ENCODE results near the gene AMMECR1. TPM values are rescaled to one million over a fixed set of nuclear protein-coding genes. Genes with fewer than 3 reads are reported as not detected.

AMMECR1 gene
- total and polyA plus RNA-seq, 2 experiments from 2014 or later, result 15.3 to 17.1 TPM

DNA sequence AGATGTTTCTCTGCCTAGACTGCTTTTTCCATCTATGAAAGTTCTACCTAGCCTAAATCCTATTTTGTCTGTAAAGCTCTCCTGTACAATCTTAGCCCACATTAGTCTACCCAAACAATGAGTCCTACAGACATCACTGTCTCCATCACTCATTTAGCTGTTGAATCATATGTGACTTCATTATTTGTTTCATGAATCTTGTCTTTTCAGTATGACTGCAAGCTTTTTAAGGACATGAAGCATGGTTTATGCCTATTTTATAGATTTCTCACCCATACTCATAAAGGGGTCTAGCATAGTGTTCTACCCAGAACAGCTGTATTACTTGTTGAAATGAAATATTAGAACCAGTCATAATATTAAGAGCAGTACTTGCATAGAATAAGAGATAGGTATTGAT is 13.0 kb downstream of the AMMECR1 start:
- no peak for DNase-seq
- 0 out of 2 replicates have a peak, but pooled peaks cover 4% of the 10 kb centered on the region for H3K4me1 ChIP-seq (ENCODE audit: insufficient read depth)
- H4K20me1 ChIP-seq (ENCODE audit: insufficient read depth), result no peaks in the 10 kb centered on the region
- no peak overlapping the region for H3K27ac ChIP-seq
- peaks cover 100% of the 10 kb centered on the region for H3K79me2 ChIP-seq (ENCODE audit: insufficient read depth)
- H3K9me2 ChIP-seq (ENCODE audit: insufficient read depth), result no peaks in the 10 kb centered on the region
- no peak overlapping the region for H3K4me2 ChIP-seq (ENCODE audit: unreplicated experiment)
- TF ChIP-seq EZH2phosphoT487 (IDR thresholded peaks at IDR 0.05; ENCODE audit: insufficient read depth, low read depth), result no peak
- no peak overlapping the region for H2AFZ ChIP-seq
- H3K36me3 ChIP-seq (ENCODE audit: low read depth), result no peaks in the 10 kb centered on the region
- H3K4me3 ChIP-seq, result no peak overlapping the region
- in situ Hi-C loops (cut with MboI), result no loop called here
- no peaks in the 10 kb centered on the region for H3K9me3 ChIP-seq (ENCODE audit: low read depth)
- no peaks in the 10 kb centered on the region for H3K27me3 ChIP-seq (replicated peaks; ENCODE audit: insufficient read depth)
- no peaks in the 10 kb centered on the region for H3F3A ChIP-seq (ENCODE audit: insufficient read depth)
- H3K9ac ChIP-seq, result no peak overlapping the region

DNA sequence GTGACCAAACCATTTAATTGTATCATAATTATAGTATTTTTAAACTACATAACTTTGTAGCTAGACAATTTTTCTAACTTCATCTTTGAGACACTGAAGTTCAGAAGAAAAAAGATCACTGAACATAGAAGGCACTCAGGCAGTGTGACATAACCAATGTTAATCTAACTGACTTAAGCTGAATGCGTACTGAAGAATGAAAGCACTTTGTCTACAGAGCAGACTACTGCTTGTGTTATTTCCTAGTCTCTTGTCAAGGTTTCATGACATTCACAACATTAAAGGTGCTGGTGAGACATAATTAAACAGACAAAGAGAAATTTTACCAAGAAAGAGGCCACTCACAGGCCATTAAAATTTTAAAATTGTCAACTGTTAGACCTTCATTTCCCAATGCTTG is 13.5 kb downstream of the AMMECR1 start:
- no peaks in the 10 kb centered on the region for H4K20me1 ChIP-seq (ENCODE audit: insufficient read depth)
- H3F3A ChIP-seq (ENCODE audit: insufficient read depth), result no peaks in the 10 kb centered on the region
- no peak overlapping the region for H3K4me2 ChIP-seq (ENCODE audit: unreplicated experiment)
- H3K9me2 ChIP-seq (ENCODE audit: insufficient read depth), result no peaks in the 10 kb centered on the region
- H3K4me1 ChIP-seq (ENCODE audit: insufficient read depth), result 0 out of 2 replicates have a peak, but pooled peaks cover 3% of the 10 kb centered on the region
- H3K27me3 ChIP-seq (replicated peaks; ENCODE audit: insufficient read depth), result no peaks in the 10 kb centered on the region
- H3K79me2 ChIP-seq (ENCODE audit: insufficient read depth), result peaks cover 100% of the 10 kb centered on the region
- no peak for TF ChIP-seq EZH2phosphoT487 (IDR thresholded peaks at IDR 0.05; ENCODE audit: insufficient read depth, low read depth)
- TF ChIP-seq EZH2 (IDR thresholded peaks at IDR 0.05; ENCODE audit: insufficient read depth, poor library complexity, severe bottlenecking), result no peak
- 100% methylated on average over 1 of the region's 1 CpG for WGBS, 2 experiments (ENCODE audit: low coverage in 1 of 2, low lambda C conversion rate in 2 of 2, missing lambda C conversion rate in 2 of 2)
- H3K4me3 ChIP-seq, result no peak overlapping the region
- H3K36me3 ChIP-seq (ENCODE audit: low read depth), result no peaks in the 10 kb centered on the region
- H2AFZ ChIP-seq, result no peak overlapping the region
- no peak overlapping the region for H3K9ac ChIP-seq
- no peaks in the 10 kb centered on the region for H3K9me3 ChIP-seq (ENCODE audit: low read depth)
- no peak overlapping the region for H3K27ac ChIP-seq
- in situ Hi-C loops (cut with MboI), result no loop called here
- no peak for DNase-seq

DNA sequence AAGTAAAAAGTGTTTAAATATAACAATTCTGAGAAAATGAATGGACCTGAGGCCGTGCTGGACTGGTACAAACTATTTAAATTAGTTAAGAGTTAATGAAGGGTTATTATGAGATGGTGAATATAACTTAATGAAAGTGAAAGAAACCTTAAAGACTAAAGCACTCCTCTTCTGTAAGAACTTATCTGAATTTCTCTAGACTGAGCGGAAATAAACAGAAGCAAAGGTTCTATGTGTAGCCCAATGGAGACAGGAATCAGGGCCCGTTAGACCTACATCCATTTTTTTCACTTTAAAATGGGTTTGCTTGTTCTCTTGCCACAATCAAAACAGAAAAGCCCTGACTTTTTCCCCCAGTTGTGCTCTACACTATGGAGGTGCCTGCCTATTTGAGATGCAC is 14.9 kb downstream of the AMMECR1 start:
- WGBS, 2 experiments (ENCODE audit: low coverage in 1 of 2, low lambda C conversion rate in 2 of 2, missing lambda C conversion rate in 2 of 2), result 95 to 96% methylated on average over 2 to 3 of the region's 3 CpGs
- Histone ChIP-seq H3K79me2 (ENCODE audit: insufficient read depth) (peaks cover 100% of the 10 kb centered on the region), H3F3A (ENCODE audit: insufficient read depth) (no peaks in the 10 kb centered on the region), H3K9me2 (ENCODE audit: insufficient read depth) (no peaks in the 10 kb centered on the region), H3K4me3 (no peak overlapping the region), H3K36me3 (ENCODE audit: low read depth) (no peaks in the 10 kb centered on the region), H3K27me3 (replicated peaks; ENCODE audit: insufficient read depth) (no peaks in the 10 kb centered on the region), H3K9ac (no peak overlapping the region), H3K4me2 (ENCODE audit: unreplicated experiment) (no peak overlapping the region), H2AFZ (no peak overlapping the region), H3K27ac (no peak overlapping the region), H3K4me1 (ENCODE audit: insufficient read depth) (0 out of 2 replicates have a peak, but pooled peaks cover 3% of the 10 kb centered on the region), H3K9me3 (ENCODE audit: low read depth) (no peaks in the 10 kb centered on the region), H4K20me1 (ENCODE audit: insufficient read depth) (no peaks in the 10 kb centered on the region)
- DNase-seq, result no peak
- TF ChIP-seq EZH2 (IDR thresholded peaks at IDR 0.05; ENCODE audit: insufficient read depth, poor library complexity, severe bottlenecking) (no peak), EZH2phosphoT487 (IDR thresholded peaks at IDR 0.05; ENCODE audit: insufficient read depth, low read depth) (no peak)
- in situ Hi-C loops (cut with MboI), result no loop called here

DNA sequence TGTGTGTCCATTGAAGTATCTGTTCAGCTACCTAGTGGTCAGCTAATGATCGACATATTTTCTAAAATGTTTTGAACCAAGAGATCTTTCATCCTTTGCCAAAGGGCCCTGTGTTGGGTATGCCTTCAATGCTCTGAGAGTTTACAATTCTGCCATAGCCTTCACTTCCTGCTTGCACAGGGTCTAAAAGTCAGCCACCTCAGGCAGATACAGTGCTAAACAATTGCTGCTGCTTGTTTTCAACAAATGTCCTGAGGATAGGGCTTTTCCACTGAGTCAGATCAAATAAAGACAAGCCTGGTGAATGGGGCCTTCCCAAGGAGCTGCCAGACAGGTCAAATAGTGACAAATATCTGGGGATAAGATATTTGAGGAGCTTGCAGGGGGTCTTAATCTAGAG is 16.7 kb downstream of the AMMECR1 start:
- Histone ChIP-seq H3K79me2 (ENCODE audit: insufficient read depth) (peaks cover 100% of the 10 kb centered on the region), H3K9ac (no peak overlapping the region)
- WGBS, 2 experiments (ENCODE audit: low coverage in 1 of 2, low lambda C conversion rate in 2 of 2, missing lambda C conversion rate in 2 of 2), result 93 to 100% methylated on average over 1 of the region's 1 CpG

DNA sequence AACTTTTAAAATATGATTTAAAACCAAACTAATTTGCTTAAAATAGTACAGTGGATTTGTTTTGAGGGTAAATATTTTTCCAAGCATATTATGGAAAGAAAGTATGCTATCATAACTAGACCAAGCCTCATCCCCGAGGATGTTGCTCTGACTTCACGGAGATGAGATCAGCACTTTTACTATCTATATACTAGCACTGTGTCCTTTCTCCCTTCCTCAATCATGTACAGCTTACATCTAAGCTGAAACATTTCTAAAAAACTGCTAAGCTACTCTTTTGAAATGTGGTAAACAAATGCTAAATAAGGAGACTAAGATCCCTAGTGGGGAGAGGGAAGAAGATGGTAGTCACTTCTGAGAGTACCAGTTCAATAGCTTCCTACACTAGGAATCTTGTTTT is 23.8 kb downstream of the AMMECR1 start:
- no peak overlapping the region for H3K4me2 ChIP-seq (ENCODE audit: unreplicated experiment)
- WGBS, 2 experiments (ENCODE audit: low coverage in 1 of 2, low lambda C conversion rate in 2 of 2, missing lambda C conversion rate in 2 of 2), result 56 to 65% methylated on average over 2 of the region's 2 CpGs
- H3K4me1 ChIP-seq (ENCODE audit: insufficient read depth), result peaks cover 9% of the 10 kb centered on the region; the same call in 1 of the 2 replicates
- H3K79me2 ChIP-seq (ENCODE audit: insufficient read depth), result peaks cover 99% of the 10 kb centered on the region
- no peak overlapping the region for H3K27ac ChIP-seq
- in situ Hi-C loops (cut with MboI), result no loop called here
- H3K9ac ChIP-seq, result no peak overlapping the region
- H3K9me2 ChIP-seq (ENCODE audit: insufficient read depth), result no peaks in the 10 kb centered on the region
- no peak overlapping the region for H3K4me3 ChIP-seq
- H2AFZ ChIP-seq, result no peak overlapping the region
- H3K27me3 ChIP-seq (replicated peaks; ENCODE audit: insufficient read depth), result no peaks in the 10 kb centered on the region
- no peaks in the 10 kb centered on the region for H3F3A ChIP-seq (ENCODE audit: insufficient read depth)
- H4K20me1 ChIP-seq (ENCODE audit: insufficient read depth), result no peaks in the 10 kb centered on the region
- H3K9me3 ChIP-seq (ENCODE audit: low read depth), result no peaks in the 10 kb centered on the region
- H3K36me3 ChIP-seq (ENCODE audit: low read depth), result no peaks in the 10 kb centered on the region
- TF ChIP-seq EZH2phosphoT487 (IDR thresholded peaks at IDR 0.05; ENCODE audit: insufficient read depth, low read depth) (no peak), EZH2 (IDR thresholded peaks at IDR 0.05; ENCODE audit: insufficient read depth, poor library complexity, severe bottlenecking) (no peak)
- DNase-seq, result no peak

More for the DNA sequence above, 16.7 kb downstream of the AMMECR1 start:
- no peak for TF ChIP-seq EZH2phosphoT487 (IDR thresholded peaks at IDR 0.05; ENCODE audit: insufficient read depth, low read depth)
- no peak for TF ChIP-seq EZH2 (IDR thresholded peaks at IDR 0.05; ENCODE audit: insufficient read depth, poor library complexity, severe bottlenecking)
- no peak overlapping the region for H3K4me2 ChIP-seq (ENCODE audit: unreplicated experiment)
- no peaks in the 10 kb centered on the region for H3K27me3 ChIP-seq (replicated peaks; ENCODE audit: insufficient read depth)
- H2AFZ ChIP-seq, result no peak overlapping the region
- H3K9me3 ChIP-seq (ENCODE audit: low read depth), result no peaks in the 10 kb centered on the region
- H3K4me1 ChIP-seq (ENCODE audit: insufficient read depth), result 0 out of 2 replicates have a peak, but pooled peaks cover 3% of the 10 kb centered on the region
- in situ Hi-C loops (cut with MboI), result no loop called here
- H3K9me2 ChIP-seq (ENCODE audit: insufficient read depth), result no peaks in the 10 kb centered on the region
- H3K36me3 ChIP-seq (ENCODE audit: low read depth), result no peaks in the 10 kb centered on the region
- H3K27ac ChIP-seq, result no peak overlapping the region
- H4K20me1 ChIP-seq (ENCODE audit: insufficient read depth), result no peaks in the 10 kb centered on the region
- H3K4me3 ChIP-seq, result no peak overlapping the region
- H3F3A ChIP-seq (ENCODE audit: insufficient read depth), result no peaks in the 10 kb centered on the region
- no peak for DNase-seq

Data from GM23248 (cell line).